NAMALWA (cell line): Measurements from ENCODE around the gene AIM2.
"Not testable (repeated sequence)": the region's sequence is repeated elsewhere in the genome, so short reads cannot be mapped to it uniquely, and the experiment has no call there.

Source experiments
- DNase-seq: peaks from one replicate; pipeline ENCODE4 v3.0.0-alpha.2; 2015; ENCODE audit warnings: low spot score

The AIM2 gene

GRCh38 chr1:159076438-159077119 lies at the start of gene AIM2:
Gene AIM2 (minus strand): TSS chr1:159076766. CDS start chr1:159073499, 3,267 bp downstream.
- DNase-seq: peak; percentile 91

GRCh38 chr1:159123587-159123986 lies 47.0 kb upstream of the AIM2 start:
- no peak for DNase-seq

- DNase-seq: no peak
Measured at GRCh38 chr1:159122005-159122621, 45.5 kb upstream of the AIM2 start.

- DNase-seq: no peak
Measured at GRCh38 chr1:159121526-159121925, 45.0 kb upstream of the AIM2 start.

- DNase-seq: no peak
Measured at GRCh38 chr1:159120317-159120716, 43.8 kb upstream of the AIM2 start.

- DNase-seq: no peak
Measured at GRCh38 chr1:159113596-159114433, 37.2 kb upstream of the AIM2 start.

GRCh38 chr1:159103021-159103420 lies 26.5 kb upstream of the AIM2 start:
- not testable (repeated sequence) for DNase-seq

GRCh38 chr1:159100589-159100988 lies 24.0 kb upstream of the AIM2 start:
- DNase-seq: no peak

- no peak for DNase-seq
Measured at GRCh38 chr1:159098596-159098995, 22.0 kb upstream of the AIM2 start.

GRCh38 chr1:159092036-159092760 lies 15.6 kb upstream of the AIM2 start:
- no peak for DNase-seq

- no peak for DNase-seq
Measured at GRCh38 chr1:159091607-159092031, 15.1 kb upstream of the AIM2 start.

GRCh38 chr1:159091180-159091560 lies 14.6 kb upstream of the AIM2 start:
- no peak for DNase-seq

- no peak for DNase-seq
Measured at GRCh38 chr1:159090286-159091179, 14.0 kb upstream of the AIM2 start.

- peak; percentile 69 for DNase-seq
Measured at GRCh38 chr1:159089184-159089791, 12.7 kb upstream of the AIM2 start.

- DNase-seq: no peak
Measured at GRCh38 chr1:159088546-159089183, 12.1 kb upstream of the AIM2 start.

GRCh38 chr1:159088050-159088449 lies 11.5 kb upstream of the AIM2 start:
- no peak for DNase-seq

- DNase-seq: no peak
Measured at GRCh38 chr1:159084867-159085266, 8.3 kb upstream of the AIM2 start.

GRCh38 chr1:159084152-159084551 lies 7.6 kb upstream of the AIM2 start:
- DNase-seq: no peak

GRCh38 chr1:159083013-159083412 lies 6.4 kb upstream of the AIM2 start:
- no peak for DNase-seq

GRCh38 chr1:159081626-159082025 lies 5.1 kb upstream of the AIM2 start:
- DNase-seq: no peak
